ENCODE results near the gene A4GNT. TPM values are rescaled to one million over a fixed set of nuclear protein-coding genes. Genes with fewer than 3 reads are reported as not detected.

A4GNT gene
- not detected in 2 replicates for total RNA-seq (ENCODE audit: low replicate concordance)

DNA sequence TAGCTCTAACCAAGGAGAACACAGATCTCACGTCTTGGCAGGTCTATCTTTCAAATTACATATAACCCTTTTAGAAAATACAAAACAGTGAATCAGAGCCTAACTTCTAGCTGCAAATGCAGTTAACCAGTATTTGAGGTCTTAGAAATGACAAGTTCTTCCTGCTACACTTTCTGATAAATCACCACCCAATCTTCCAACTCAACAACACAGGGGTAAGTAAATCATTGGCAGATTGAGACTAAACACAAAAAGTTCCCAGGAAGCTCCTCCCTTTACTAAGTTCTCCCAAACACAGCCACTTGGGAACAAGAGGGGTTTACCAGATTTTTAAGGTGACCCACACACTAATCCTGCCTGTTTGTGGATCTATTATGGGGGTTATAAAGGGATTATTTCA lies at the start of gene A4GNT:
Gene A4GNT, minus strand, starts transcription at position 152 of the 400 bp plus-strand sequence. CDS start 1,134 bp downstream, outside the sequence.
- H3K27ac Mint-ChIP-seq: no peak within 1 kb of the TSS
- Histone ChIP-seq H3K4me1 (no peaks in the 10 kb centered on the region), H3K79me2 (ENCODE audit: low read depth) (no peaks in the 10 kb centered on the region), H3K4me3 (no peak within 1 kb of the TSS), H2AFZ (replicated peaks) (no peak within 1 kb of the TSS), H3K9me3 (ENCODE audit: low read depth) (no peaks in the 10 kb centered on the region), H3K27me3 (no peaks in the 10 kb centered on the region), H3K36me3 (no peaks in the 10 kb centered on the region), H3F3A (ENCODE audit: low read depth) (no peaks in the 10 kb centered on the region), H3K27ac (no peak within 1 kb of the TSS), H3K9ac (no peak within 1 kb of the TSS), H3K4me2 (no peak within 1 kb of the TSS), H4K20me1 (ENCODE audit: low read depth) (no peaks in the 10 kb centered on the region)
- no peaks in the 10 kb centered on the region for H3K36me3 Mint-ChIP-seq
- TF ChIP-seq, protein P1, sequence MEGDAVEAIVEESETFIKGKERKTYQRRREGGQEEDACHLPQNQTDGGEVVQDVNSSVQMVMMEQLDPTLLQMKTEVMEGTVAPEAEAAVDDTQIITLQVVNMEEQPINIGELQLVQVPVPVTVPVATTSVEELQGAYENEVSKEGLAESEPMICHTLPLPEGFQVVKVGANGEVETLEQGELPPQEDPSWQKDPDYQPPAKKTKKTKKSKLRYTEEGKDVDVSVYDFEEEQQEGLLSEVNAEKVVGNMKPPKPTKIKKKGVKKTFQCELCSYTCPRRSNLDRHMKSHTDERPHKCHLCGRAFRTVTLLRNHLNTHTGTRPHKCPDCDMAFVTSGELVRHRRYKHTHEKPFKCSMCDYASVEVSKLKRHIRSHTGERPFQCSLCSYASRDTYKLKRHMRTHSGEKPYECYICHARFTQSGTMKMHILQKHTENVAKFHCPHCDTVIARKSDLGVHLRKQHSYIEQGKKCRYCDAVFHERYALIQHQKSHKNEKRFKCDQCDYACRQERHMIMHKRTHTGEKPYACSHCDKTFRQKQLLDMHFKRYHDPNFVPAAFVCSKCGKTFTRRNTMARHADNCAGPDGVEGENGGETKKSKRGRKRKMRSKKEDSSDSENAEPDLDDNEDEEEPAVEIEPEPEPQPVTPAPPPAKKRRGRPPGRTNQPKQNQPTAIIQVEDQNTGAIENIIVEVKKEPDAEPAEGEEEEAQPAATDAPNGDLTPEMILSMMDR (IDR thresholded peaks at IDR 0.05): no peak
- TF ChIP-seq EZH2 (IDR thresholded peaks at IDR 0.05): no peak
- TF ChIP-seq EZH2phosphoT487 (IDR thresholded peaks at IDR 0.05): no peak
- H3K9me3 Mint-ChIP-seq: no peaks in the 10 kb centered on the region
- H3K27me3 Mint-ChIP-seq (ENCODE audit: insufficient read depth, low read depth): no peaks in the 10 kb centered on the region
- no peak for DNase-seq (ENCODE audit: low spot score)
- no peak within 1 kb of the TSS for H3K4me3 Mint-ChIP-seq
- H3K4me1 Mint-ChIP-seq: no peaks in the 10 kb centered on the region

DNA sequence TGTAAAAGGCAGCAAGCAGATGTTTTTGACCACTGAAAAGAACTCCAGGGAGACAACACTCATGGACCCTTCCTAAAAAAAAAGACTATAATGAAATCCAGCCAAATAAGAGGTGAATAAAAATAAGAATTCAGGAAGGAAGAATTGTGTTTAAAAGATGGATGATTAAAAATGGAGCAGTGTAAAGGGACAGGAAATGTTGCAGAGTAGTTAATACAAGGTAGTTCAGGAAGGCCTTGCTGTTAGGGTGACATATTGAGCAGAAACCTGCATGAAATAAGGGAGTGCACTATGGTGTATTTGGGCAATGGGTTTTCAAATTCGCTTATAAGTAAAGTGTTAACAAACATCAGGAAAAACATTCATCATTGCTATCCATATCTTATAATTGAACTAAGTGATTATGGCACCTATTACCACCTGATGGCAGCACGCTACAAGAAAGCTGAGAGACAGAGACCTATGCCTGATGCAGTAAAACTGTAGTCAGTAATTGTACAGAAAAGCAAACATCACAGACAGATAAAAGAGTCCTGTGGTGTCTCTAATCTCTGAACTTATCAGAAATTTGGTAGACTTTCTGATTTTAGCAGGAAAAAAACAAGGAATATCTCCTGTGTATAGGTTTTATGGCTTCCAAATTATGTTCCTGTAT lies 48.3 kb upstream of the A4GNT start:
- Histone ChIP-seq H3K4me1 (no peaks in the 10 kb centered on the region), H3F3A (ENCODE audit: low read depth) (peaks cover 3% of the 10 kb centered on the region), H2AFZ (replicated peaks) (no peak overlapping the region), H3K4me2 (no peak overlapping the region), H4K20me1 (ENCODE audit: low read depth) (no peaks in the 10 kb centered on the region), H3K4me3 (no peak overlapping the region), H3K36me3 (no peaks in the 10 kb centered on the region), H3K27ac (no peak overlapping the region), H3K9me3 (ENCODE audit: low read depth) (no peaks in the 10 kb centered on the region), H3K79me2 (ENCODE audit: low read depth) (no peaks in the 10 kb centered on the region), H3K9ac (no peak overlapping the region), H3K27me3 (peaks cover 24% of the 10 kb centered on the region)
- Mint-ChIP-seq H3K4me1 (no peaks in the 10 kb centered on the region), H3K27me3 (ENCODE audit: insufficient read depth, low read depth) (peaks cover 12% of the 10 kb centered on the region), H3K36me3 (no peaks in the 10 kb centered on the region), H3K27ac (no peak overlapping the region), H3K9me3 (no peaks in the 10 kb centered on the region), H3K4me3 (no peak overlapping the region)
- TF ChIP-seq, protein P1 (IDR thresholded peaks at IDR 0.05): peak; percentile 50
- no peak for TF ChIP-seq EZH2 (IDR thresholded peaks at IDR 0.05)
- peak; percentile 23 for DNase-seq (ENCODE audit: low spot score)

DNA sequence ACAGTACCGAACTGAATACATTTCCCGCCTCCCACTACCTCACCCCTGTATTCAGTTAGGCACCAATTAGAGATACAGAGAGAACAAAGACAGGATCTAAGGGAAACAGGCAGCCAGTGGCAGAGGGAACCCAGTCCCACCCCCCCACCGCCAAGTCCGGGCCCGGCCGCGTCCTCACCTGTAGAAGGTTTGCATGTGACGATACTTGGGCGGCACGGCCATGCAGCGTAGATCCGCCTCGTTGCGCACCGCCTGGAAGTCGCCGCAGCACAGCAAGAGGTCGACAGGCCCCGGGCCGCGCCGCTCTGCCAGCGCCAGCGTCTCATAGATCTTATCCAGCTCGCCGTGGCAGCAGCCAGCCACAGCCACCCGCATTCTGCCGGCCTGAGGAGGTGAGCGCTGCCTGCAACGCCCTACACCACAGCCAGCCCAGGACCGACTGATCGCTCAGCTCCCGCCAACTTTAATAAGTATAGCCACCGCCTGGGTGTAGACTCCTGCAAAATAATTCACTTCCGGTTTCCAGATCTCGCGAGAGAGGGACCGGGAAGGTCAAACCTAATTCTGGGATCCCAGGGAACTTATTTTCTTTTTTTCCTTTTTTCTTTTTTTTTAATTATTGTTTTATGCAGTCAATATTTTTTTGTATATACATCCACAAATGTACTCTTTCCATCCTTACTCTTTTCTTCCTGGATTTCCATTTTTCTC lies 42.4 kb upstream of the A4GNT start, which contains the start of gene DBR1:
Gene DBR1, minus strand, starts transcription at position 501 of the 711 bp plus-strand sequence. Its CDS starts 126 bp downstream, at position 375.
- H3K4me3 Mint-ChIP-seq: peak within 1 kb of the TSS; percentile 99
- peak within 1 kb of the TSS; percentile 99 for H2AFZ ChIP-seq (replicated peaks)
- peak; percentile 36 for TF ChIP-seq EZH2 (IDR thresholded peaks at IDR 0.05)
- TF ChIP-seq, protein P1 (IDR thresholded peaks at IDR 0.05): no peak

More for the DNA sequence above, 42.4 kb upstream of the A4GNT start, which contains the start of gene DBR1:
- Mint-ChIP-seq H3K36me3 (peaks cover 15% of the 10 kb centered on the region), H3K4me1 (peaks cover 20% of the 10 kb centered on the region), H3K27ac (peak within 1 kb of the TSS; percentile 98), H3K9me3 (peaks cover 2% of the 10 kb centered on the region), H3K27me3 (ENCODE audit: insufficient read depth, low read depth) (no peaks in the 10 kb centered on the region)
- peaks cover 3% of the 10 kb centered on the region for H3F3A ChIP-seq (ENCODE audit: low read depth)
- no peaks in the 10 kb centered on the region for H3K36me3 ChIP-seq
- H3K9me3 ChIP-seq (ENCODE audit: low read depth): no peaks in the 10 kb centered on the region
- peaks cover 7% of the 10 kb centered on the region for H3K27me3 ChIP-seq
- H4K20me1 ChIP-seq (ENCODE audit: low read depth): no peaks in the 10 kb centered on the region
- DNase-seq (ENCODE audit: low spot score): peak; percentile 80
- H3K4me2 ChIP-seq: peak within 1 kb of the TSS; percentile 94
- H3K27ac ChIP-seq: no peak within 1 kb of the TSS
- H3K4me1 ChIP-seq: peaks cover 11% of the 10 kb centered on the region
- H3K4me3 ChIP-seq: peak within 1 kb of the TSS; percentile 67
- H3K9ac ChIP-seq: peak within 1 kb of the TSS; percentile 53
- H3K79me2 ChIP-seq (ENCODE audit: low read depth): peaks cover 28% of the 10 kb centered on the region

All from neural progenitor cell (in vitro differentiated cells).